HG03469 (cell line): ENCODE data around the gene ARHGEF2.

Source experiments
- ATAC-seq: cut with Tn5 transposase; IDR thresholded peaks from one replicate; pipeline ENCODE4 v1.9.1; 2021; ENCODE audit warnings: mild to moderate bottlenecking, moderate library complexity, moderate number of reproducible peaks; ENCODE audit not compliant: unreplicated experiment

Gene ARHGEF2

GRCh38 chr1:155973723-155974122 is 4.6 kb downstream of the ARHGEF2 start:
- ATAC-seq, result no peak

- ATAC-seq, result no peak
Measured at GRCh38 chr1:155971910-155972809, 6.2 kb downstream of the ARHGEF2 start.

- no peak for ATAC-seq
Measured at GRCh38 chr1:155970531-155971167, 7.7 kb downstream of the ARHGEF2 start.

GRCh38 chr1:155969377-155969791 is 9.0 kb downstream of the ARHGEF2 start:
- no peak for ATAC-seq

GRCh38 chr1:155968670-155969069 is 9.7 kb downstream of the ARHGEF2 start:
- ATAC-seq, result no peak

- ATAC-seq, result no peak
Measured at GRCh38 chr1:155968051-155968400, 10.3 kb downstream of the ARHGEF2 start.

- no peak for ATAC-seq
Measured at GRCh38 chr1:155967341-155968050, 10.9 kb downstream of the ARHGEF2 start.

GRCh38 chr1:155966750-155967149 is 11.6 kb downstream of the ARHGEF2 start:
- no peak for ATAC-seq

- no peak for ATAC-seq
Measured at GRCh38 chr1:155966135-155966534, 12.2 kb downstream of the ARHGEF2 start.

GRCh38 chr1:155964193-155964592 is 14.2 kb downstream of the ARHGEF2 start:
- no peak for ATAC-seq

- ATAC-seq, result no peak
Measured at GRCh38 chr1:155962599-155963211, 15.6 kb downstream of the ARHGEF2 start.

GRCh38 chr1:155961937-155962336 is 16.4 kb downstream of the ARHGEF2 start:
- ATAC-seq, result no peak

- ATAC-seq, result no peak
Measured at GRCh38 chr1:155960081-155960745, 18.1 kb downstream of the ARHGEF2 start.

- no peak for ATAC-seq
Measured at GRCh38 chr1:155957411-155957915, 20.9 kb downstream of the ARHGEF2 start.

- ATAC-seq, result no peak
Measured at GRCh38 chr1:155954645-155955044, 23.7 kb downstream of the ARHGEF2 start.

GRCh38 chr1:155952505-155952890 is 25.8 kb downstream of the ARHGEF2 start:
- no peak for ATAC-seq

GRCh38 chr1:155951753-155952504 is 26.4 kb downstream of the ARHGEF2 start:
- ATAC-seq, result no peak

GRCh38 chr1:155950829-155951228 is 27.5 kb downstream of the ARHGEF2 start:
- ATAC-seq, result no peak

- no peak for ATAC-seq
Measured at GRCh38 chr1:155947741-155948140, 30.6 kb downstream of the ARHGEF2 start.

GRCh38 chr1:155947292-155947691 is 31.1 kb downstream of the ARHGEF2 start:
- ATAC-seq, result no peak
